GM12874 (cell line): Measurements from ENCODE around the gene ADA.

Experiments
- TF ChIP-seq, protein P1 (sequence below): IDR thresholded peaks from 2 replicates; pipeline ENCODE4 v1.5.1; 2011; ENCODE audit warnings: low read depth, mild to moderate bottlenecking, control low read depth, low read length, moderate library complexity; ENCODE audit not compliant: insufficient read depth

The ADA gene

DNA sequence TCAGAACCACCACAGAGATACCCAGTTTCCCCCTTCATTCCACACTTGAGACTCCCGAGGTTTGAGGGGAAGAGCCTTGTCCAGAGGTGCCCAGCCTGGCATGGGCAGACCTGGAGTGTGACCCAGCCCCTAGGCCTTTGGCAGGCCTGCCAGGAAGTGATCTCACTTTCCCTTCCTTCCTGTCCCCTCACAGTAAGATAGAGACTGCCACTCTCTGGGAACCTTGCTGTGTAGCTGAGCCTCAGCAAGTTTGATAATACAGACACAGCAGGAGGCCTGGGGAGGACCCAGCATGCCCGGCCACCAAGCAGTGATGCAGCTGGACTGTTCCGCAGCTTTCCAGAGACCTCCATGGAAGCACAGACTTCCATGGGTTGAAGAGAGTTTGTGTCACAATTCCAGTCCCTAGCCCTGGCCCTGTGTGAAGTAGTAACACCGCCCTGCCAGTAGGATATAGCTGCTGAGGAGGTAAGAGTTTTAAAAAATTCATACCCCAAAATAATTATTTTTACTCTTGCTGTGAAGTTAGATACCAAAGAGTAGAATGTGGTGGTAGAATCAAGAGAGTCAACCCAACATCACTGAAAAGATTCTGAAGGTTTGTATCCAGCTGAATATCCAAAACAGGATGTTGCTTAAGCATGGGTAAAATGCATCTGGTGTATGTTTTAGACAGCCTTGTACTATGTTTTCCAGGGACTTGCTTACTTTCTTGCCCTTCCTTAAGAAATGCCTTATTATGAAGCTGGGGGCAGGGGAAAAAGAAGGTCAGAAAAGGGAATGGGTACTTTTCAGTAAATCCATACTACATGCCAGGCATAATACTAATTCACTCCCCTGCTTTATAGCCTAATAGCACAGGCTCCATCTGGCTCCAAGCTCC, 52.8 kb downstream of the ADA start:
- TF ChIP-seq, protein P1, sequence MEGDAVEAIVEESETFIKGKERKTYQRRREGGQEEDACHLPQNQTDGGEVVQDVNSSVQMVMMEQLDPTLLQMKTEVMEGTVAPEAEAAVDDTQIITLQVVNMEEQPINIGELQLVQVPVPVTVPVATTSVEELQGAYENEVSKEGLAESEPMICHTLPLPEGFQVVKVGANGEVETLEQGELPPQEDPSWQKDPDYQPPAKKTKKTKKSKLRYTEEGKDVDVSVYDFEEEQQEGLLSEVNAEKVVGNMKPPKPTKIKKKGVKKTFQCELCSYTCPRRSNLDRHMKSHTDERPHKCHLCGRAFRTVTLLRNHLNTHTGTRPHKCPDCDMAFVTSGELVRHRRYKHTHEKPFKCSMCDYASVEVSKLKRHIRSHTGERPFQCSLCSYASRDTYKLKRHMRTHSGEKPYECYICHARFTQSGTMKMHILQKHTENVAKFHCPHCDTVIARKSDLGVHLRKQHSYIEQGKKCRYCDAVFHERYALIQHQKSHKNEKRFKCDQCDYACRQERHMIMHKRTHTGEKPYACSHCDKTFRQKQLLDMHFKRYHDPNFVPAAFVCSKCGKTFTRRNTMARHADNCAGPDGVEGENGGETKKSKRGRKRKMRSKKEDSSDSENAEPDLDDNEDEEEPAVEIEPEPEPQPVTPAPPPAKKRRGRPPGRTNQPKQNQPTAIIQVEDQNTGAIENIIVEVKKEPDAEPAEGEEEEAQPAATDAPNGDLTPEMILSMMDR, result 0 out of 2 replicates have a peak, but pooled peaks have one; percentile 29

DNA sequence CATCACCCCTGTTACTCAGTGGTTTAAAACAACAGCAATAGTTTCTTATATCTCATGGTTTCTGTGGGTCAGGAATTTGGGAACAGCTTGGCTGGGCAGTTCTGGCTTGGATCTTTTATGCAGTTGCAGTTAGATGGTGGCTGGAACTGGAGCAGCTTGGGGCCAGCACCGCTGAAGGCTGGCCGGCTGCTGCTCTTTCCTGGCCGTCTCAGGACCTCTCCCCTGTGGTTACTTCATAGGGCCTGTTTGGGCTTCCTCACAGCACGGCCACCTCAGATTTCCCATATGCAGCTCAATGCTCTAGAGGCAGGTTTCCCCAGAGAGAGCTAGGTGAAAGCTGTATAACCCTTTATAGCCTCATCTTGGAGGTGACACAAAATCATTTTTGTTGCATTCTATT, 53.6 kb downstream of the ADA start:
- TF ChIP-seq, protein P1, result no peak

DNA sequence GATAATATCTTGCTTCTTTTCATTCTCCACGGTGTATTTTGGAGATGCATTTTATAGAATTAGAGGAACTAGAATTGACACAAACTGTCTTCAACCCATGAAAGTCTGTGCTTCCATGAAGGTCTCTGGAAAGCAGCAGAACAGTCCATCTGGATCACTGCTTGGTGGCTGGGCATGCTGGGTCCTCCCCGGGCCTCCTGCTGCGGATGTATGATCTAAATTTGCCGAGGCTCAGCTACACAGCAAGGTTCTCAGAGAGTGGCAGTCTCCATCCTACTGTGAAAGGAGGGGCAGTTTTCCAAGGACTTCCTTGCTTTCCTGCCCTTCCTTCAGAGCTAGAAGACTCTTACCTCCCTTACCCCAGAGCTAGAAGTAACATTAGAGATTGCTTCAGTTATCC, 54.0 kb downstream of the ADA start:
- TF ChIP-seq, protein P1, result no peak

DNA sequence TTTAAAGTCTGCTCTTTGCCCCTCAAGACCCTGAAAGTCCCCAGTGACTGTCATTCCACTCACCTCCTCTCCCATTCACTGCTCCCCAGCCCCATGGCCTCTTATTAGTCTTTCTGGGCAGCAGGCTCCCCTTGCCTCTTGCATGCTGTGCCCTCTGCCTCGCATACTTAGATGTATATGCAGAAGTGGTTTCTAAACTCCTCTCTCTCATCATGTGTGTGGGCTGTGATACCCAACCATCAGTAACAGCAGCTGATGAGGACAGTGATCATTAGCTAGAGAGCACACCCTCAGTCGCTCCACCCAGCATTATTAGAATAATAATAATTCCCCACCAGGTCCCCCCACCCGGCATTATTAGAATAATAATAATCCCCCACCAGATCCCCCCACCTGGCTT, 54.6 kb downstream of the ADA start:
- TF ChIP-seq, protein P1, result no peak

DNA sequence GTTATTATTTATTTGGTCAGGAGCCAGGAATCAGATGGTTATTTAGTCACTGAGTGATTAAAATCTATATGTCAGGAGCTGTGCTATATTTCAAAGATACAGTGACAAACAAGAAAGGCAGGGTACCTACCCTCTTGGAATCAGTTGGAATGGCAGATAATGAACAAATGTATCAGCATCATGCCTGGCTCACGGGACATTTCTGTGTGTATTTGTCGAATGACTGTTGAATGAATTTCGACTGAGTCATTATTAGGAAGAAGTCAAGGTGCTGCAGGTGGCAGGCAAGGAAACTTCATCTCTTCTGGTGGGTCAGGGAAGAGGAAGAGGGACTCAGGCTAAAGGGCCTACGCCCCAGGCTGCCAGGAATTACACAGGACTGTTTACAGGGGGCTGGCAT, 55.5 kb downstream of the ADA start:
- TF ChIP-seq, protein P1, result no peak

DNA sequence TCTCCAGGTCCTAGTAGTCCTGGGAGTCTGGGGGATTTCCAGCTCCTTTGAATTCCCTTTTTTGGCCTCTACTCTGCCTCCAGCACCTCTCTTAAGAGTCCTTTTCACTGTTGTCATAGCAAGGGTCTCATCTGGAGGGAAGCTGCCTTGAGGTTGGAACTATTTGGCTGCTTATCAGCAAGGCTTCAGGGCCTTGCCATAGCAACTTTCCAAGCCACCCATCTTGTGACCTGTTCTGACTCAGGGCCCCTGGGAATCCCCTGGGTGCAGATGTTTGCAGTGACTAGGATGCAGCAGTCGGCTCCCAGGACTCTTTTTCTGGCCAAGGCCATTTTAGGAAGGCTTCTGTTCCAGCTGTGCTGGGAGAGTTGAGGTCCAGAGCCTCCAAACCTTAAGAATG, 56.8 kb downstream of the ADA start:
- TF ChIP-seq, protein P1, result no peak

DNA sequence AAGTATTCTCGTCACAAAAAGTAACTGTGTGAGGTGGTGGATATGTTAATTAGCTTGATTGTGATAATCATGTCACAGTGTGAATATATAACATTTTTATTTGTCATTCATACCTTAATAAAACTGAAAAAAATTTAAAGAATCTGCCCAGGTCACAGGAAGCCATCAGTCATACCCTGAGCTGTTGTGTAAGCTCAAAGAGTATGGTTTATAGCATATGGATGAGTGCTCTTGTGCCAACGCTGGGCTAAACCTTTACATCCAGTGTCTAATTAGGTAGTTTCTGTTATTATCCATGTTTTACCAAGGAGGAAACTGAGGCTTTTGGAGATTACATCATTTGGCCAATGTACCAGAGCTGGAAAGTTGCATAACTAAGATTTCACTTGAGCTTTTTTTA, 57.7 kb downstream of the ADA start:
- TF ChIP-seq, protein P1, result no peak
